HG03520 (cell line): Measurements from ENCODE around the gene PDZD7.

Source experiments
- ATAC-seq: cut with Tn5 transposase; IDR thresholded peaks from one replicate; pipeline ENCODE4 v1.9.1; 2021; ENCODE audit warnings: mild to moderate bottlenecking, moderate library complexity; ENCODE audit not compliant: unreplicated experiment

Gene PDZD7

DNA sequence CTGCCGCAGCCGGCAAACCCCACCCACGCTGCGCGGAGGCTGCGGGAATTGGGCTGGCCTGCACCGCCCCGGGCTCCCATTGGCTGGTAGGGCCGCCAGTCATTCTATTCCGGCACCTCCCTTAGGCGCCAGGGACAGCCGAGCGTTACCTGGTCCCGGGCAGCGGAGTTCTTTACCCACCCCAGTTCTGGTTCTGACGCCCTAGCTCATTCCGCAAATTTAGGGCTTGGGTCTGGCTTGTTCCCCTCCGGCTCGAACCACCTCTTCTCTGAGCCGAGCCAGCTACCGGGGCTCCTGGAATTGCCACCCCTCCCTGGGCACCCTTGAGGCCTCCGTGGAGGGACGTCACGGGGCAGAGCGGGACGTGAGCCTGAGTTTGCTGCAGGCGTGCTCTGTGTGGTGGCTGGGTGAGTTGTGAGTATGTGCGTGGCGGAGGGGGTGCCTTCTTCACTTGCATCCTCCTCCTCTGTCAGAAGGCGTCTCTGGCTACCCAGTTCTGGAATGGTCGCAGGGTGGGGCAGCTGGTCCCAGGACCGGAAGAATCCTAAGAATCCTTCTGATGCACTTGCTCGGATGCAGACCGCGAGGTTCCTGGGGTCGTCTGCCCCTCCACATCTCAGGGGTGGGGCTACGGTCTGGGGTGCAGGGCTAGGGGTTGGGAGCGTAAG, at the start of gene PDZD7, which contains the start of gene SFXN3:
Gene PDZD7, minus strand, starts transcription at position 2 of the 668 bp plus-strand sequence. CDS start 910 bp downstream, outside the sequence.
Gene SFXN3, plus strand, starts transcription at position 107 of the 668 bp plus-strand sequence. CDS start 3,461 bp downstream, outside the sequence.
- ATAC-seq = peak; percentile 87

DNA sequence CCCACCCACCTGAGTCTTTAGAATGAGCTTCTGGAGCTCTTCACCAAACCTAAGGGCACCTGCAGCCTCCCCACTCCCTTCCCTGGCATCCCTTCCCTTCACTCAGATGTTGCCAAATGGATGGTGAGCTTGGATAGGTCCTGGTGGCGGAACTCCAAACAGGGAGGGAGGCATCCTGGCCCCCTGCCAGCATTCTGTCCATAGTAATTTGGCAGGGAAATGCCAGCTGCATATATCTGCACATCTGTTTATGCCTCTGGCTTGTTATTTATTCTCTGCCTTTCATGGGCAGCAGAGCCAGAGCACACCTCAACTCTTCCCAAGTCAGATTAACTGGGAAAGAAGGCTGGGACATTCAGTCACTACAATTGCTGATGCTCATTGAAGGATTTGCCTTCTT, 48.9 kb upstream of the PDZD7 start:
- ATAC-seq = no peak

DNA sequence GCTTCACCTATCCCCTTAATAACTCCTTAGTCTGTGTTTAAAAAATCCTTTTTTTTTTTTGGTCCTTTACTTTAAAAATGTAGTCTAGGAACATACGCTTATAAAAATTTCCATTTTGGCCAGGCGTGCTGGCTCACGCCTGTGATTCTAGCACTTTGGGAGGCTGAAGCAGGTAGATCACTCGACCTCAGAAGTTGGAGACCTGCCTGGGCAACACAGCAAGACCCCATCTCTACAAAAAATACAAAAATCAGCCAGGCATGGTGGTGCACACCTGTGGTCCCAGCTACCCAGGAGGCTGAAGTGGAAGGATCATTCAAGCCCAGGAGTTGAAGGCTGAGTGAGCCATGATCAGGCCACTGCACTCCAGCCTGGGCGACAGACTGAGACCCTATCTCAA, 45.7 kb upstream of the PDZD7 start:
- ATAC-seq = no peak

DNA sequence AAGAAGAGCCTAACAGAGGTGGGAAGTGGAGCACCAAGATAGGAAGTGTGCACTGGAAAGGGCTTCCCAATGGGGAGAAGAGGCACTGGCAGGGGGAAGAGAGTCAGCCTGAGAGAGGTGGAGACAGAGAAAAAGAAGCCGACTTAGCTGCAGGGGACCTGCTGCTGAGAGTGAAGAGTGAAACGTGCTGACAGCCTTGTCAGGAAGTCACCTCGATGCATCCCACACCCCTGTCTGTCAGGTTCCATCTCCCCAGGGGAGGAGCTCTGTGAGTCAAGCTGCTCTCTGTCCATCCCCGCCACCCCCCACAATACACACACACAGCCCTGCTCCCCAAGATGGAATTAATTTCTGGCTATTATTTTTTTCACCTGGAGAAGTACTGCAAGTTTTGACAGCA, 44.8 kb upstream of the PDZD7 start:
- ATAC-seq = no peak

DNA sequence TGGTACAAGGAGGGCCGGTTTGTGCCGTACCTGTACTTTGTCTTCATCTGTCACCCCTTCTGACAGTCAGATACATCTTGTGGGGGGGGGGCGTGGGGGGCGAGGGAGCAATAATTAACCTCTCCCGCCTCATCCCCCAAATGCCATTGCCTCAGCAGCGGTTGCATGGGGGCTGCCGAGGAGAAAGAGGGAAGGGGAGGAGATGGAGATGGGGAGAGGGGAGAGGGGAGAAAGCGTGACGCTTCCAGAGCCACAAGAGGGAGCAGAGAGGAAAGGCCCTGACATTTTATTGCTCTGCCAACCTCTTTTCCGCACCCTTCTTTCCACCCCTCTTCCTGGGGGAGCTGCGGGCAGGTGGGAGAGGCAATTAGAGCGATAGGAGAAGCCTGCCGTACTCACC, 42.7 kb upstream of the PDZD7 start:
- no peak for ATAC-seq

DNA sequence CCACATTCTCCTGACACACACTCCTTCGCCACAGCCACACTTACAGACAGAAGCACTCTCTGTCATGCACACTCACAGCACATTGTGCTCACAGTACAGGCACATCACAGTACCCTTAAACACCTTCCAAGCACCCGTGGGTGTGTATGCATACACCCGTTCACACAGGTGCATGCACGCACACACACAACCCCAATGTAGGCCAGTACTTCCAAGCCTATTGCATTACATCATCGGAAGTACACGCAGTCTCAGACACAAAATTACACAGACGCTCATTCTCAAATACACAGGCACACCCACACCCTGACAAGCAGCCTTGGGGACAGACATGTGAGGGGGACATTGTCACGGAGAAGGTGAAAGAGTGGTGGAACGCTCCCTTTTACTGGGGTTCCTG, 42.0 kb upstream of the PDZD7 start:
- no peak for ATAC-seq

DNA sequence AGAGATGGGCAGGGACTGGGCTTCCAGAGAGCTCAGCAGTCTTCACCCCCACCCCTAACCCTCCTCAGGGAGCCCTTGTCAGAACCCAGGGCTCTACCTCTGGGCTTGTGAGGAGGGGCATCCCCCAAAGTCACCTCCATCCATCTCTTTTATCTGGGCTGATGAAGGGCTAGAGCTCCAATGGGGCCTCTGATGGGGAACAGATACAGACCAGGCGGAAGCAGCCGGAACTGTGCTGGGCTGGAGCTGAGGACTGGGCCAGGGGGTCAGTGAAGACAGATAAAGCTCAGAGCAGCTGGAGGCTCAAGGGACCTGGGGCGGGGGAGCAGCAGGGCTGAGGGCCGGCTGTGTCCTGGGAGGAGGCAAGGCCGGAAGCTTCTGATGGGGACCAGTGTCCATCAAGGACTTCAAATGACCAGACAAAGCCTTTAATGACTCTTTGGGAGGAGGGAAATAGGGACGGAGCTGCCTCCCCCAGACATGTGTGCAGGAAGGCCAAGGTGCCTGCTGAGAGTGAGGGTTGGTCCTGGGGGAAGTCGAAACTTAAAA, 41.0 kb upstream of the PDZD7 start:
- ATAC-seq = no peak

DNA sequence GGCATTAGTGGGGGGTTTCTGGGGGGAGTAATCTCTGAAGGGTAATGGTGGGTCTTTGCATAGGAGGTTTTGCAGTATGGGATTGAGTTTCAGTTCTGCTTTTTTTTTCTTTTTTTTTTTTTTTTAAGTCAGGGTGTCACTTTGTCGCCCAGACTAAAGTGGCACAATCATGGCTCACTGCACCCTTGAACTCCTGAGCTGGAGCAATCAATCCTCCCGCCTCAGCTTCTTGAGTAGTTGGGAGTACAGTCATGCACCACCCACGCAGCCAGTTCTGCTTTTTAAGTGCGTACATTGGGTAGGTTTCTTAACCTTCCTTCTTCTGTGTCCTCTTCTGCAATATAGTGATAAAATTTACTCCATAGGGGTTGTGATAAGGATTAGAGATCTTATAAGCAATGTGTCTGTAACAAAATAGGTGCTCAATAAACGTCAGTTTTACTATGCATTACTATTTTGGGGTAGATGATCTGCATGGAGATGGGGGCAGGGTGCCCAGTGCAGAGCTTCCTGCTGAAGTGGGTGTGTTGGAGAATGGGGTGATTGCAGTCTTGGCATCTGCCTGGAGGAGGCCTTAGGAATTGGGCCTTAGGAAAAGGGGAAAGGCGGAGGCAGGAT, 40.4 kb upstream of the PDZD7 start:
- ATAC-seq = no peak

DNA sequence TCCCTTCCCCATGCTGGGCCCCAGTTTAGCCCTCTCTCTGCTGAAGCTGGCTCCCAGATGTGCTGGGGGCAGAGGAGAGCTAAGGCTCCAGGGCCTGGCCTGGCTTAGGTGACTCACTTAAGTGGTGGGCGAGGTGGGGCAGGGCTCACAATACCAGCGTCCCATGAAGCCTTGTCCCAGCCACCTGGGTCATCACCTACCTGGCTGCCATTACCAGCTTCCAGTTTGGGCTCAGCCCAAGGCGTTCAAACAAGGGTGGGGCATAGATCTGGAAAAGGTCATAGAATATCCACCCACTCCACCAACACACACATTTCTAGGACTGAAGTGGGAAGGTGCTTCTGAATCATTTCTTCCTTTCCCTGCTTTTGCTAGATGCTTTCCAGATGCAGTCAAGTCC, 39.2 kb upstream of the PDZD7 start:
- no peak for ATAC-seq

DNA sequence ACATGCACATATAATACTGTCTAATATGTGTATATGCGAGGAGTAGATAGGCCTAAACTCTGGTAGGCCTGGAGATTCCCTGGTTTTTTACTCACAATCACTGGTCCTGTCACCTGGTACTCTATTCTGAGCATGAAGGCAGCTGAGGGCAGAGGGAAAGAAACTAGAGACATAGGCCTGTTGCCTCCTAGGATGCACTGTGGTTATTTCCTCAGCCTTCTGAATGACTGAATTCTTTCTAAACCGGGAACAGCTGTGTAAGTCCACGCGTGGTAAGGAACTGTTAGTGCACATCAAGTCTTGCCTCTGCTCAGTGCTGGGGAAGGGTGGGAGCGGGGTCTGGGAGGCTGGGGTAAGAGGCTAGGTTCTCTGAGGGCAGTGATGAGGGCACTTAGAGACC, 38.5 kb upstream of the PDZD7 start:
- no peak for ATAC-seq

DNA sequence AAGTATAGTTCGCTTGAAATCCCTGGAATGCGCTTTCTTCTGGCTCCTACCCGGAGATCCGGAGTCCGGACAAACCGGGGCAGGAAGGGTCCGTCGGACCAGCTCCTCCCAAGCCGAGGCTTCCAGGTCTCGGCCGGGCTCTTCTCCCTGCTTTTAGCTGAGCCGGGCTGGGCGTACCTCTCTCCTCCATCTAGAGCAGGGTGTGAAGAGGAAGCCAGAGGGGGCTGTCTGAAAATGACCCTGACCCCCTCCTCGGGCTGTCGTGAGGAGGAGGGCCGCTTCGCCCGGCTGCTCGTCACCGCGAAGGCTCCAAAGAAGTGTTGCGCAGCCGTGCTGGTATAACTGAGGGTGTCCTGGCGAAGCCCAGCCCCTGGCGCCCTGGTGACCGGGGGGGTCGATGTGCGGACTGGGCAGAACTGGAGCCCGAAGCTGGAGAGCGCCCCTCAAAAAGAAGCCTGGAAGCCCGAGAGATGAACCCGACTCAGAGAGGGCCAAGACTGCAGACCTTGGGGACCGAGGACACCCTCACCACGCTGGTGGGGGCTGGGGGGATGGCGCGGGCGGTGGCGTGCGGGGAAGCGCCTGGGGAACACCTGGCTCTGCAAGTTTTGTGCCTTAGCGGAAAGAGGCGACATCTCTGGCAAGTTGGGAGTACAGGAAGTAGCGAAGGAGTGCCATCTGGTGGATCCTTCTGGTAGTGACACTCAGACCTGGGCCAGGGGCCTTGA, 36.6 kb upstream of the PDZD7 start:
- no peak for ATAC-seq

DNA sequence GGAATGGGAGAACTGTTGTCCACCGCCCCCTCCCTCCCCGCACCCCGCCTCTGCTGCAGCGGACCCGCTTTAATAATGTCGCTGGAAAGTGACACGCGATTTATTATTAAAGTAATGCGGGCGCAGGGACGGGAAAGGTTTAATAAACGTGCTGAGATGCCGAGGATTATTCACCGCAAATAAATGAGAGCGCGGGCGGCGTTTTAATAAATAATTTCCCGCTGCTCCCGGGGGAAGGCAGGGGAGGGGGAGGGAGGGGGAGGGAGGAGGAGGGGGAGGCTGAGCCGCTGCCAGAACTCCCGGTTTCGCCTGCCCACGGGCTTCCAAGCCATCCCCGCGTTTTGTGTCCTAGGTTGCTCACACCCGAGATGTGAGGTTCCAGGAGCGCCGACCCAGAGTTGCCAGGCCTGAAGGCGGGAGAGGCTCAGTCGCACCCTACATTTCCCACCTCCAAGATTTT, 36.0 kb upstream of the PDZD7 start:
- no peak for ATAC-seq

DNA sequence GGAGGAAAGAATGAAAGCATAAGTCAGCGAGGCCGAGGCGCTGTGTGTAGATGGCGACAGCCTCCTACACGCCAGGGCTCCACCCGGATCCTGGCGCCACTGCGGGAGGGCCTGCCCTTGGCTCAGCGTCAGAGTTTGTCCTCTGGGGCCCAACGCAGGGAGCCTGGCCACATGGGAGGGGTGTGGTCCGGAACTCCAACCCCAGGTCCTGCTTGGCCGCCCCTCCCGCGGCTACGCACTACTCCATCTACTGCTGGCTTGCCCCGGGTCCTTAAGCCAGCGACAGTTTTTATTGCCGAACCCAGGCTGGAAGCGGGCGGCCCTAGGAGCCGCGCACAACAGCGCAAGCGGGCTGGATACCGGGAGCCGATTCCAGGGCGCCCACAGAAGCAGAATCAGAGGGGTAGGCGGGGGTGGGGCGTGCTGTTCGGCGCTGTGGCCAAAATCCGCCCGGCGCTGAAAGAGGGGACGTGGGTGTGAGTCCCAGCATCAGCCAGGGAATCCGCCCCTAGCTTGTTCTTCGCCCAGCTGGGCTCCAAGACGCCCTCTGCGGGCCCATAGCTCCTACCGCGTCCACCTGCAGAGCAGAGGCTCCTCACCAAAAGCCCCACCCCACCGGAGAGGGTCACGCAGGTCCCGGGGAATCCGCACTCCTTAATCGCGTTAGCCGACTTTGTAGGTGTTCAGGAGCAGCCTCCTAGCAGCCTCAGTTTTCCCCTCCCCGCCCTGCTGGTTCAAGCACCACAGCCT, 35.4 kb upstream of the PDZD7 start:
- ATAC-seq = no peak

DNA sequence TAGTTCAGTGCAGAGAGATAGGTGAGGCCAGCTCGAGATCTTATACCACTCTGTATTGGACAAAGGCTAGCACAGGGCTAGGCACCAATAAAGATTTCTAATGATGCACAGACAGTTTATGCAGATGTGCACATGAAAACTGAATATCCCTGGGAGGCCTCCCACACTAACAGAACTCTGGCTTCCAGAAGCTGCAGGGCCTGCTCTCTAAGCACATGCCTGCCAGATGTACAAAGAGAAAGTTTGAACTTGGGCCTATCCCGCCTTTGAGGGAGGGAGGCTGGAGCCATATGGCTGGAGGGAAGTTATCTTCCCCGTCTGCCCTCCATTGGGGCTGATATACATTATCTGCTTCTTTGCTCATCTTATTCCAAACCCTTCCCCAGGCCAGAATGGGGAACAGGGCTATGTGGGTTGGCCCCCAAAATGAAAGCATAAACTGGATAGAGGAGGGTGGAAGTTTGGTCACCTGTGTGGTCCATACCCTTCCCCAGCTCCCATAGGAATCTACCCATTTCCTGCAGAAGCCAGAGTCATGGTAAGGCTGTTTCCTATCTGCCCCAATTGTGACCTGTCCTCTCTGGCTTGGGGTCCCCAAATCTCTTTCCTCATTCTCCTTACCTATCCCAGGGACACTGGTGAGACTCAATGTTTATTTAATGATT, 34.7 kb upstream of the PDZD7 start:
- no peak for ATAC-seq

DNA sequence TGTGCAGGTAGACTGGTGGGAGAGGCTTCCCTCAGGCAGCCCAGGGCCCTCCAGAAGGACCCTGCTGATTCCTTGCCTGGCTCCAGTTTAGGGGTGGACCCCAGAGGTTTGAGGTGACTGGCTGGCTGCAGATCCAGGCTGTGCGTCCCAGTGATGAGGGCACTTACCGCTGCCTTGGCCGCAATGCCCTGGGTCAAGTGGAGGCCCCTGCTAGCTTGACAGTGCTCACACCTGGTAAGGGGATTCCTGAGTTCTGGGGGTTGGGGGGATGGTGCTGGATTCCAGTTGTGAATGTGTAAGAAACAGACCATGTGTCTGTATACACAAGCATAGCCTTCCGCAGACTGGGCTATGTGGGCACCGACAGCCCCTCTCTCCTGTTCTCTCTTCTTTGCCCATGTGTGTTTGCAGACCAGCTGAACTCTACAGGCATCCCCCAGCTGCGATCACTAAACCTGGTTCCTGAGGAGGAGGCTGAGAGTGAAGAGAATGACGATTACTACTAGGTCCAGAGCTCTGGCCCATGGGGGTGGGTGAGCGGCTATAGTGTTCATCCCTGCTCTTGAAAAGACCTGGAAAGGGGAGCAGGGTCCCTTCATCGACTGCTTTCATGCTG, 33.6 kb upstream of the PDZD7 start:
- no peak for ATAC-seq

DNA sequence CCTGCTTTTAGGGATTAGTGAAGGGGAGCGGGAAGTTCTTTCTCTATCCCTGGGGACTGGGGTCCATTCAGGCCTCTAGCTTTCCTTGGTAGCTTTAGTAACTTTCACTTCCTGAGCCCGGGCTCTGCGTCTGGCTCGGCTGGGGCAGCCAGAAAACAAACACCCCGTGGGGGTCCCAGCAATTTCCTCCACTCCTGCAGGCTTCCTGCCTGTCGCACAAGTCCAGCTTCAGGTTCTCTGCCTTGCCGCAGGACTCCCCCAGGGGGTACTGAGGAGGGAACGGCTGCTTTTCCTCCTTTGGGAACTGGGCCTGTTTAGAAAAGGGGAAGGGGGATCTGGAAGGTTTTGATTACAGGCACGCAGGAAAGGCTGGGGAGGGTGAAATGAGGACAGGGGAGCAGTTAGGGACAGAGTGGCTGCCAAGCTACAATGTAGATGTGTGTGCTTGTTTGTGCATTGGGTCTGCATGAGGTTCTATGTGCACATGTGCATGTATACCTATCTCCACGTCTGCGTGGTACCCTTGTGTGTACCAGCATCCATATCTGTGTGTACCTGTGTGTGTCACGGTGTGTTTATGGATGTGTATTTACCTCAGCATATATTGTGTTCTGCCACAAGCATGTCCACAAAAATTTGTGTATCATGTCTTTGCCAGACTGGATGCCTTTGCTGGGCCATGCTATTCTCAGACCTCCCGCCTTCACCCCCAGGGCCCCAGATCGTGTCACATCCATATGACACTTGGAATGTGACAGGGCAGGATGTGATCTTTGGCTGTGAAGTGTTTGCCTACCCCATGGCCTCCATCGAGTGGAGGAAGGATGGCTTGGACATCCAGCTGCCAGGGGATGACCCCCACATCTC, 32.9 kb upstream of the PDZD7 start:
- no peak for ATAC-seq

DNA sequence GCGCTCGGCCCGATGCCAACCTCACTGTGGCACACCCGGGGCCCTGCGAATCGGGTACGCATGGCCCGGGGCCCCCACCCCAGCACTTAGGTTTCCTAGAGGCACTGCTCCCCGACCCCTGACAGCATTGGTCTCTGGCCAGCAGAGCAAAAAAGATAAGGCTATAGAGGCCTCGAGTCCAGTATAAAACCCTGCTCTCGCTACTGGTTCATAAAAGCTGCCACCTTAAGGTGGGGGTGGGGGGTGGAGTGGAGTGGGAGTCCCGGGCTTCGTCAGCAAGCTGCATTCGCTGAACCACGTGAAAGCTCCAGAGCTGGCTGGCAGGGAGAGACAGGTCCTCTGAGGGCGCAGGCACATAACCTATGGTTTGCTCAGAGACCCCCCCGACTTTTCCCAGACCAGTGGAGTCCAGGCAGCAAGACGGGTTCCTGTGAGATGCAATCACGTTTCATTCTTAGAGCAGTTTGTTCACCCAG, 32.2 kb upstream of the PDZD7 start:
- ATAC-seq = no peak

DNA sequence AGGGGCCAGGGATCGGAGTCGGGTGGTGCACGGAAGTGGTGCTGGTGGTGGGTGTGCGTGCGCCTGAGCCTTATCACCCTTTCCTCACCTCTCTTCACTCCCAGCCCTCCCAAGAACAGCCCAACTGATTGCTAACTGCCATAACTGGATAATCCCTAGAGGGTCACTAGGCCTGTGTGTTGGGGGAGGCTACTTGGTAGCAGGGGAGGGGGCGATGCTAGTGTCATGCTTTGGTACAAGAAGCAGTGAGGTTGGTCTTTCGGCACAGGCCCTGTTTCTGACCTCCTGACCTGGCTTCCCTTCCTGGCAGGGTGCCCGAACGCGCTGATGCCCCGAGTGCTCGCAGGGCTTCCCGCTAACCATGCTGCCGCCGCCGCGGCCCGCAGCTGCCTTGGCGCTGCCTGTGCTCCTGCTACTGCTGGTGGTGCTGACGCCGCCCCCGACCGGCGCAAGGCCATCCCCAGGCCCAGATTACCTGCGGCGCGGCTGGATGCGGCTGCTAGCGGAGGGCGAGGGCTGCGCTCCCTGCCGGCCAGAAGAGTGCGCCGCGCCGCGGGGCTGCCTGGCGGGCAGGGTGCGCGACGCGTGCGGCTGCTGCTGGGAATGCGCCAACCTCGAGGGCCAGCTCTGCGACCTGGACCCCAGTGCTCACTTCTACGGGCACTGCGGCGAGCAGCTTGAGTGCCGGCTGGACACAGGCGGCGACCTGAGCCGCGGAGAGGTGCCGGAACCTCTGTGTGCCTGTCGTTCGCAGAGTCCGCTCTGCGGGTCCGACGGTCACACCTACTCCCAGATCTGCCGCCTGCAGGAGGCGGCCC, 31.5 kb upstream of the PDZD7 start:
- ATAC-seq = no peak
